ENCODE data around the gene PBX4. TPM values are rescaled to one million over a fixed set of nuclear protein-coding genes. Genes with fewer than 3 reads are reported as not detected.
A peak's percentile ranks its signal among the peaks of the same experiment; 100 is the strongest.
"Not testable (repeated sequence)": the region's sequence is repeated elsewhere in the genome, so short reads cannot be mapped to it uniquely, and the experiment has no call there.

PBX4 gene
- 3.9 TPM for total RNA-seq
- 2.1 TPM for polyA plus RNA-seq

- WGBS = 3% methylated on average over 80 of the region's 80 CpGs
- DNase-seq (ENCODE audit: extremely low spot score) = peak; percentile 93
- Histone ChIP-seq H3K4me3 (ENCODE audit: low read depth, low read length) (peak within 1 kb of the TSS; percentile 33), H3K36me3 (ENCODE audit: insufficient read depth) (no peaks in the 10 kb centered on the region), H3K27ac (ENCODE audit: low read depth) (no peak within 1 kb of the TSS), H3K4me1 (ENCODE audit: insufficient read depth) (no peaks in the 10 kb centered on the region)
These were observed at the start of gene PBX4 for GRCh38 chr19:19618219-19619051. PBX4 (minus strand) TSS chr19:19618687; CDS start chr19:19618629, 58 bp downstream.

DNA sequence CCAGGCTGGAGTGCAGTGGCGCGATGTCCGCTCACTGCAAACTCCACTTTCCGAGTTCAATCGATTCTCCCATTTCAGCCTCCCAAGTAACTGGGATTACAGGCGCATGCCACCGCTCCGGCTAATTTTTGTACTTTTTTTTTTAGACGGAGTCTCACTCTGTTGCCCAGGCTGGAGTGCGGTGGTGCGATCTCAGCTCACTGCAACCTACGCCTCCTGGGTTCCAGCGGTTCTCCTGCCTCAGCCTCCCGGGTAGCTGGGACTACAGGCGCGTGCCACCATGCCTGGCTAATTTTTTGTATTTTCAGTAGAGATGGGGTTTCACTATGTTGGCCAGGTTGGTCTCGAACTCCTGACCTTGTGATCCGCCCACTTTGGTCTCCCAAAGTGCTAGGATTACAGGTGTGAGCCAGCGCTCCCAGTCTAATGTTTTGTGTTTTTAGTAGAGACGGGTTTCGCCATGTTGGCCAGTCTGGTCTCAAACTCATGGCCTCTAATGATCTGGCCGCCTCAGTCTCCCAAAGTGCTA is 47.0 kb upstream of the PBX4 start:
- not testable (repeated sequence) for H3K4me1 ChIP-seq (ENCODE audit: insufficient read depth); H3K36me3 ChIP-seq (ENCODE audit: insufficient read depth); H3K4me3 ChIP-seq (ENCODE audit: low read depth, low read length); H3K27ac ChIP-seq (ENCODE audit: low read depth); DNase-seq (ENCODE audit: extremely low spot score)
- WGBS = 97% methylated on average over 22 of the region's 22 CpGs

GRCh38 chr19:19663256-19664120 is 45.0 kb upstream of the PBX4 start, which contains the start of gene ATP13A1:
ATP13A1 (minus strand) TSS chr19:19663676; CDS start chr19:19663666, 10 bp downstream.
- H3K27ac ChIP-seq (ENCODE audit: low read depth) = peak within 1 kb of the TSS; percentile 84
- DNase-seq (ENCODE audit: extremely low spot score) = peak; percentile 94
- H3K4me3 ChIP-seq (ENCODE audit: low read depth, low read length) = peak within 1 kb of the TSS; percentile 81
- H3K4me1 ChIP-seq (ENCODE audit: insufficient read depth) = no peaks in the 10 kb centered on the region
- under 1% methylated on average over 85 of the region's 85 CpGs for WGBS
- H3K36me3 ChIP-seq (ENCODE audit: insufficient read depth) = peaks cover 2% of the 10 kb centered on the region

GRCh38 chr19:19662871-19663255 is 44.4 kb upstream of the PBX4 start:
- H3K4me3 ChIP-seq (ENCODE audit: low read depth, low read length) = peak overlapping the region; percentile 81
- H3K27ac ChIP-seq (ENCODE audit: low read depth) = peak overlapping the region; percentile 11
- no peak for DNase-seq (ENCODE audit: extremely low spot score)
- H3K36me3 ChIP-seq (ENCODE audit: insufficient read depth) = peaks cover 2% of the 10 kb centered on the region
- no peaks in the 10 kb centered on the region for H3K4me1 ChIP-seq (ENCODE audit: insufficient read depth)
- WGBS = 6% methylated on average over 17 of the region's 17 CpGs

DNA sequence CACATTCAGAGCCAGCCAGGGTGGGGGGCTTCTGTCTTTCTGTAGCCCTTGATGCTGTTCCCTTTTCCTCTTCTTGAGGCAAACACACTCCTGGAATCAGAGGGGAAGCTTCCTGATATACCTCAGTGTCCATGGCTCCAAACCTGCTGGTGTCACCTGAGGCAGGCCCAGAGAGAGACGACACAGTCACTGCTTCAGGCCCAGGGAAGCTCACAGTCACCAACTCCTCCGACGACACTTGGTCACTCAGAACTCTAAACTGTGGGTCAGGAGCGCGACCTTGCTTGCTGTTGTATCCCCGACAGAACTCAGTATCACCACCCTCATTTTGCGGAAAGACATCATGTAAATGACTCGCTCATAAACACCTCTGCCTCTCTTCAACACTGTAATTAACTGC is 43.9 kb upstream of the PBX4 start:
- 75% methylated on average over 8 of the region's 8 CpGs for WGBS
- Histone ChIP-seq H3K27ac (ENCODE audit: low read depth) (no peak overlapping the region), H3K4me3 (ENCODE audit: low read depth, low read length) (peak overlapping the region; percentile 81), H3K4me1 (ENCODE audit: insufficient read depth) (no peaks in the 10 kb centered on the region), H3K36me3 (ENCODE audit: insufficient read depth) (peaks cover 2% of the 10 kb centered on the region)
- DNase-seq (ENCODE audit: extremely low spot score) = no peak

GRCh38 chr19:19661675-19662251 is 43.3 kb upstream of the PBX4 start:
- Histone ChIP-seq H3K36me3 (ENCODE audit: insufficient read depth) (peaks cover 2% of the 10 kb centered on the region), H3K27ac (ENCODE audit: low read depth) (no peak overlapping the region), H3K4me3 (ENCODE audit: low read depth, low read length) (no peak overlapping the region), H3K4me1 (ENCODE audit: insufficient read depth) (no peaks in the 10 kb centered on the region)
- 78% methylated on average over 18 of the region's 18 CpGs for WGBS
- DNase-seq (ENCODE audit: extremely low spot score) = no peak

DNA sequence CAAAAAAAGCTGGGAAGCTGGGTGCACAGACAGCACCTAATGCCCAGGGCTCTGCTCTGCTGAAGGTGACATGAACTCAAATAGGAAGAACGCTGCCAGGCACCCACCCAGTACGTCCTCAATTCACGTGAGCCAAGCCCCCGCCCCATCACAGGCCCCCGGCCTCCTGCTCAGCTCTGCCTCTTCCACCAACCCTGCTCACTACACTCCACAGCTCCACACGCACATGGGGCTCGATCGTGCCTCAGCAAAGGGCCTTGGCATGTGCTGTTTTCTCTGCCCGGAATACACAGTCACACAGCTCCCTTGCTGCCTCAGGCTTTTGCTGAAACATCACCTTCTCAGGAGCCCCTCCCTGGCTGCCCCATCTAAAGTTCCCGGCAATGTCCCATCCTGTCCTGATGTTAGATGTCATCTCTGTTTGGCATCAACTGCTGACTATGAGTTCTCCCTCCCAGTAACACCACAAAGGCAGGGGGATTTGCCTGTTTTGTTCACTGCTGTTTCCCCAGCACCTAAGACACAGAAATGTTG is 42.7 kb upstream of the PBX4 start:
- Histone ChIP-seq H3K36me3 (ENCODE audit: insufficient read depth) (peaks cover 2% of the 10 kb centered on the region), H3K4me3 (ENCODE audit: low read depth, low read length) (no peak overlapping the region), H3K27ac (ENCODE audit: low read depth) (no peak overlapping the region), H3K4me1 (ENCODE audit: insufficient read depth) (no peaks in the 10 kb centered on the region)
- no peak for DNase-seq (ENCODE audit: extremely low spot score)
- 84% methylated on average over 10 of the region's 10 CpGs for WGBS

- WGBS = 87% methylated on average over 17 of the region's 17 CpGs
- Histone ChIP-seq H3K27ac (ENCODE audit: low read depth) (no peak overlapping the region), H3K4me3 (ENCODE audit: low read depth, low read length) (no peak overlapping the region), H3K36me3 (ENCODE audit: insufficient read depth) (peaks cover 12% of the 10 kb centered on the region), H3K4me1 (ENCODE audit: insufficient read depth) (no peaks in the 10 kb centered on the region)
- no peak for DNase-seq (ENCODE audit: extremely low spot score)
These were observed 41.3 kb upstream of the PBX4 start for GRCh38 chr19:19659646-19660245.

DNA sequence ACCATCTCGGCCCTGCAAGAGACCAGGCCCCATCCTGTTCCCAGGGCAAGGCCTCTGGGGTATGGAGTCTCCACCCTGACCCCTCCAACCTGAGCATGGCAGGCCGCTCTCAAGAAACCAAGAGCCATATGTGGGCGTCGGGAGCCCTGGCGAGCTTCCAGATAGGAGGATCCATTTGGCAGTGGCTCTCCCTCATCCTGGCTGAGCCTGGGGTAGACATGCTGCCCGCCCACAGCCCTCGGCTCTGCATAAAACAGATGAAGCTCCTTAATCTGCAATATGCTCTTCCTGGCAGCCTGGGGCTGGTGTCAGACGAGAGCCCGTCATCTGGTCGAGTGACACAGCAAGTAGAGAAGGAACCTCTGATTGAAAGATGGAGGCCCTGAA is 38.9 kb upstream of the PBX4 start:
- no peak overlapping the region for H3K27ac ChIP-seq (ENCODE audit: low read depth)
- 67% methylated on average over 10 of the region's 10 CpGs for WGBS
- no peak for DNase-seq (ENCODE audit: extremely low spot score)
- H3K36me3 ChIP-seq (ENCODE audit: insufficient read depth) = peaks cover 18% of the 10 kb centered on the region
- H3K4me3 ChIP-seq (ENCODE audit: low read depth, low read length) = no peak overlapping the region
- no peaks in the 10 kb centered on the region for H3K4me1 ChIP-seq (ENCODE audit: insufficient read depth)

- peaks cover 18% of the 10 kb centered on the region for H3K36me3 ChIP-seq (ENCODE audit: insufficient read depth)
- no peaks in the 10 kb centered on the region for H3K4me1 ChIP-seq (ENCODE audit: insufficient read depth)
- H3K27ac ChIP-seq (ENCODE audit: low read depth) = no peak overlapping the region
- 94% methylated on average over 33 of the region's 33 CpGs for WGBS
- no peak overlapping the region for H3K4me3 ChIP-seq (ENCODE audit: low read depth, low read length)
- DNase-seq (ENCODE audit: extremely low spot score) = no peak
These were observed 38.2 kb upstream of the PBX4 start for GRCh38 chr19:19656451-19657396.

DNA sequence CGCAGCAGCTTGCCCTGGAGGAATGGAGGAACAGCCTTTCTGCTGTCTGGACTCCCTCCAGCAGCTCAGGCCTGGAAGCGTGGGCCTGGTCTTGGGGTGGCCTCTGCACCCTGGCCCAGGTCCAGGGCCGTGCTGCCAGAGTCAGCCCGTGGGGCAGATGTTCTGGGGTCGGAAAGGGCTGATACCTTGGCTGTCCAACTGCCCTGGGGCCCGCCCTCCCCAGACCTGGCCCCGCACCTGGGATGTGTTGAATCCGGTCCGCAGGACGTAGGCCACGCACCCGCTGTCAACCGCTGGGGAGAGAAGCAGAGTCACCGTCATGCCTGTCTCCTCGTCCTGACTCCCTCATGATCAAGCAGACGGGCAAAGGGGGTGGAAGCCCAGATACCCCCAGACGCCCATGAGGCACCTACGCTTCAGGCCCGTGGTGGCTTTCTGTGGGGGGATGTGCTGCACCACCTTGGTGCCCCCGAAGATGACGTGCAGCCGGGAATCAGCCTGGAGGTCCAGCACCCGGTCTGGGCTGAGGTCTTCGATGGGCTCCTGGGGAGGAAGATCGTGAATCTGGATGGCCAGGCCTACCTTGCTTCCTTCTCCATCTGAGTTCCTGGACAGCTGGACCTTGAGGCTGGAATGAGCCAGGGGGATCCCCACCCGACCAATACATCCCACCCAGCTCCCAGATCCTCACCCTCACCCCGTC is 37.3 kb upstream of the PBX4 start:
- DNase-seq (ENCODE audit: extremely low spot score) = no peak
- Histone ChIP-seq H3K4me3 (ENCODE audit: low read depth, low read length) (no peak overlapping the region), H3K4me1 (ENCODE audit: insufficient read depth) (no peaks in the 10 kb centered on the region), H3K27ac (ENCODE audit: low read depth) (no peak overlapping the region), H3K36me3 (ENCODE audit: insufficient read depth) (peaks cover 18% of the 10 kb centered on the region)
- 91% methylated on average over 27 of the region's 27 CpGs for WGBS

Data from urinary bladder (tissue), 4 donors.